Vagina (tissue), 2 donors: Measurements from ENCODE around the gene DNAH6. TPM values are rescaled to one million over a fixed set of nuclear protein-coding genes. Genes with fewer than 3 reads are reported as not detected.

ENCODE experiments used
- DNase-seq, 2 donors: peaks; one replicate each; pipeline ENCODE4 v3.0.0-alpha.2; 2017; ENCODE audit errors: extremely low spot score in 2 of 2
- H3K27ac ChIP-seq: fragments of 200-600 bp; sonication (generic); one replicate; pipeline ENCODE4 v1.5.1; 2019
- H3K27me3 ChIP-seq: fragments of 200-600 bp; sonication (generic); one replicate; pipeline ENCODE4 v1.5.1; 2019
- H3K36me3 ChIP-seq, 2 donors: fragments of 200-600 bp; sonication (generic); one replicate each; pipeline ENCODE4 v1.5.1; 2017 to 2019
- H3K4me1 ChIP-seq: fragments of 200-600 bp; sonication (generic); one replicate; pipeline ENCODE4 v1.5.1; 2019
- H3K4me3 ChIP-seq, 2 donors: fragments of 200-600 bp; sonication (generic); 1 replicate in 1 of 2; 2 replicates in 1 of 2; pipeline ENCODE4 v1.5.1; 2016 to 2019
- H3K9me3 ChIP-seq: fragments of 200-600 bp; sonication (generic); one replicate; pipeline ENCODE4 v1.5.1; 2019
- POLR2A ChIP-seq, 2 donors: fragments of 450-650 bp; IDR thresholded peaks; one replicate each; pipeline ENCODE4 v1.6.1; 2017; ENCODE audit warnings: antibody characterized with exemption in 2 of 2, mild to moderate bottlenecking in 2 of 2, moderate library complexity in 2 of 2
- POLR2AphosphoS5 ChIP-seq, 2 donors: sonication (generic); formaldehyde crosslinking; IDR thresholded peaks; one replicate each; pipeline ENCODE4 v1.9.0; 2017; ENCODE audit warnings: antibody characterized with exemption in 2 of 2, mild to moderate bottlenecking in 2 of 2, low read depth in 1 of 2; ENCODE audit not compliant: insufficient read depth in 1 of 2
- intact Hi-C: fragments of 100-400 bp; cut with DNase I; formaldehyde crosslinking; loops from one replicate; pipeline ENCODE4 v1.15.1; 2023
- total RNA-seq: library from RNA; depleted of rRNA; stranded (reverse); fragments of >200 nt; gene quantifications from one replicate; pipeline ENCODE4 v1.2.3, GENCODE V29; 2016
- TF ChIP-seq, protein P1 (sequence below), 3 experiments: fragments of 450-650 bp in 2 of 3; fragments of 200-600 bp in 1 of 3; sonication (generic) in 1 of 3; IDR thresholded peaks; one replicate each; pipeline ENCODE4 v1.5.1; 2017 to 2019; ENCODE audit warnings: antibody characterized with exemption in 3 of 3, mild to moderate bottlenecking in 2 of 3, moderate library complexity in 2 of 3

DNAH6 gene
- total RNA-seq, 1 donor from 2014 or later: 0.49 TPM

DNA sequence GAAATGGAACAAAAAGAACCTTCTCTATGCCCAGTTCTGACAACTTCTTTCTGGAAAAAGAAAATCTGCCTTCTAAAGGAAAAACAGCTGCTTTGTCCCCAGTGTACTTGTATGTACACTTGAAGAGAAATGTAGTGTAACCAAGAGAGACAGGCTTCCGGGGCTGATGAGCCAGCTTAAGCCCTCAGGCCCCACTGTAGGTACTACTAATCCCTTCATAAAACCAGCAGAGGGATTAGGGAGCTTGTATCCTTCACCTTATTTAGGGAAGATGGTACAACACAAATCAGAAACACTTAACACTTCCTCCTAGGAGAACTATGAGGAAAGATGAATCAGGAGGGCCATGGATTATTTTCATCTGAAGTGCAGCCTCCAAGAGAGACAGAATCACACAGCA is 38.4 kb upstream of the DNAH6 start:
- H3K4me3 ChIP-seq: no peak overlapping the region
- DNase-seq: no peak
- H3K4me1 ChIP-seq: peaks cover under 1% of the 10 kb centered on the region
- intact Hi-C loops: no loop called here
- no peak overlapping the region for H3K27ac ChIP-seq
- H3K36me3 ChIP-seq: no peaks in the 10 kb centered on the region
- no peaks in the 10 kb centered on the region for H3K27me3 ChIP-seq
- TF ChIP-seq, protein P1, sequence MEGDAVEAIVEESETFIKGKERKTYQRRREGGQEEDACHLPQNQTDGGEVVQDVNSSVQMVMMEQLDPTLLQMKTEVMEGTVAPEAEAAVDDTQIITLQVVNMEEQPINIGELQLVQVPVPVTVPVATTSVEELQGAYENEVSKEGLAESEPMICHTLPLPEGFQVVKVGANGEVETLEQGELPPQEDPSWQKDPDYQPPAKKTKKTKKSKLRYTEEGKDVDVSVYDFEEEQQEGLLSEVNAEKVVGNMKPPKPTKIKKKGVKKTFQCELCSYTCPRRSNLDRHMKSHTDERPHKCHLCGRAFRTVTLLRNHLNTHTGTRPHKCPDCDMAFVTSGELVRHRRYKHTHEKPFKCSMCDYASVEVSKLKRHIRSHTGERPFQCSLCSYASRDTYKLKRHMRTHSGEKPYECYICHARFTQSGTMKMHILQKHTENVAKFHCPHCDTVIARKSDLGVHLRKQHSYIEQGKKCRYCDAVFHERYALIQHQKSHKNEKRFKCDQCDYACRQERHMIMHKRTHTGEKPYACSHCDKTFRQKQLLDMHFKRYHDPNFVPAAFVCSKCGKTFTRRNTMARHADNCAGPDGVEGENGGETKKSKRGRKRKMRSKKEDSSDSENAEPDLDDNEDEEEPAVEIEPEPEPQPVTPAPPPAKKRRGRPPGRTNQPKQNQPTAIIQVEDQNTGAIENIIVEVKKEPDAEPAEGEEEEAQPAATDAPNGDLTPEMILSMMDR (IDR thresholded peaks at IDR 0.05): no peak
- TF ChIP-seq POLR2A (IDR thresholded peaks at IDR 0.05) (no peak), POLR2AphosphoS5 (IDR thresholded peaks at IDR 0.05; ENCODE audit: insufficient read depth in 1 of 2, low read depth in 1 of 2) (no peak)
- no peaks in the 10 kb centered on the region for H3K9me3 ChIP-seq

DNA sequence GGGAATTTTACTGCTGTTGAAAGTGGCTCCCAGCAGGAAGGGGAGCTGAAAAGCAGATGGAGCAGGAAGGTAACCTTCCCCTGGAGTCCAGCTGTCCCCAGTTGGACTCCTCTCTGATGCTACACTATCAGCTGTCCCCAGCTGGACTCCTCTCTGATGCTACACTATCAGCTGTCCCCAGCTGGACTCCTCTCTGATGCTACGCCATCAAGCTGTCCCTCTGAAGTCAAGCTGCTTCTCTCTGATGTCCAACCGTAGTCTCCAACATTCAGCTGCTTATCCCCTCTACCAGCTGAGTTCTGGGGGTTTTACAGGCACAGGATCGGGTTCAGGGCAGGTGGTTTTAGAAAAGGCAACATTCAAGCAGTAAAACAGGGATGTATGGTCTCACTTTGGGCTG is 37.4 kb upstream of the DNAH6 start:
- no peak overlapping the region for H3K4me3 ChIP-seq
- no peaks in the 10 kb centered on the region for H3K4me1 ChIP-seq
- no peak for TF ChIP-seq POLR2AphosphoS5 (IDR thresholded peaks at IDR 0.05; ENCODE audit: insufficient read depth in 1 of 2, low read depth in 1 of 2)
- TF ChIP-seq, protein P1 (IDR thresholded peaks at IDR 0.05): no peak
- TF ChIP-seq POLR2A (IDR thresholded peaks at IDR 0.05): no peak
- H3K27ac ChIP-seq: no peak overlapping the region
- DNase-seq: no peak
- no peaks in the 10 kb centered on the region for H3K36me3 ChIP-seq
- intact Hi-C loops: no loop called here
- no peaks in the 10 kb centered on the region for H3K9me3 ChIP-seq
- H3K27me3 ChIP-seq: no peaks in the 10 kb centered on the region

GRCh38 chr2:84481702-84482101 is 34.6 kb upstream of the DNAH6 start:
- Histone ChIP-seq H3K36me3 (no peaks in the 10 kb centered on the region), H3K9me3 (no peaks in the 10 kb centered on the region), H3K27ac (no peak overlapping the region), H3K27me3 (no peaks in the 10 kb centered on the region), H3K4me1 (no peaks in the 10 kb centered on the region), H3K4me3 (no peak overlapping the region)
- TF ChIP-seq POLR2AphosphoS5 (IDR thresholded peaks at IDR 0.05; ENCODE audit: insufficient read depth in 1 of 2, low read depth in 1 of 2) (no peak), POLR2A (IDR thresholded peaks at IDR 0.05) (no peak)
- TF ChIP-seq, protein P1 (IDR thresholded peaks at IDR 0.05): no peak
- DNase-seq: no peak
- intact Hi-C loops: no loop called here

GRCh38 chr2:84482603-84483002 is 33.7 kb upstream of the DNAH6 start:
- H3K27me3 ChIP-seq: no peaks in the 10 kb centered on the region
- H3K4me3 ChIP-seq: no peak overlapping the region
- intact Hi-C loops: no loop called here
- no peaks in the 10 kb centered on the region for H3K36me3 ChIP-seq
- TF ChIP-seq, protein P1 (IDR thresholded peaks at IDR 0.05): no peak
- no peak for TF ChIP-seq POLR2A (IDR thresholded peaks at IDR 0.05)
- TF ChIP-seq POLR2AphosphoS5 (IDR thresholded peaks at IDR 0.05; ENCODE audit: insufficient read depth in 1 of 2, low read depth in 1 of 2): no peak
- no peak overlapping the region for H3K27ac ChIP-seq
- H3K9me3 ChIP-seq: no peaks in the 10 kb centered on the region
- no peaks in the 10 kb centered on the region for H3K4me1 ChIP-seq
- DNase-seq: no peak

DNA sequence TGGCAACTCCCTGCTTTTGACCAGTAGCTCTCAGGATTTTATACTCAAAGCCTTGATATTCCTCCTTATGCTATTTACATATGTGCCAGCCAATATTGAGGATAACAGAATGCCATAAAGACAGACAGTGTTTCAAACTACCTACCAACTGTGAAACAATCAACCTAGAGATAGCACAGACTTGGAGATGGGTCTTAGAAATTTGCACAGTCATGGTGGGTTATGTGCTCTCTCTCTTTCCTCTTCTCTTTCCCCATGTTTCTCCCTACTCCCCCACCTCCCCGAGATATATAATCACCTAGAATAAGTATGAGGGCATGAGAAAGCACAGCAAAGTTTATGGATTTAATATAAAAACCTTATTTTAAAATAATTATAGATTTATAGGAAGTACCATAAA is 33.0 kb upstream of the DNAH6 start:
- Histone ChIP-seq H3K27me3 (no peaks in the 10 kb centered on the region), H3K9me3 (no peaks in the 10 kb centered on the region), H3K4me3 (no peak overlapping the region), H3K27ac (no peak overlapping the region), H3K4me1 (no peaks in the 10 kb centered on the region), H3K36me3 (no peaks in the 10 kb centered on the region)
- DNase-seq: no peak
- TF ChIP-seq POLR2A (IDR thresholded peaks at IDR 0.05): no peak
- TF ChIP-seq, protein P1 (IDR thresholded peaks at IDR 0.05): no peak
- TF ChIP-seq POLR2AphosphoS5 (IDR thresholded peaks at IDR 0.05; ENCODE audit: insufficient read depth in 1 of 2, low read depth in 1 of 2): no peak
- intact Hi-C loops: no loop called here
